ENCODE results near the gene AGBL4.

Gene AGBL4

GRCh38 chr1:48939828-48940227 lies 1083.9 kb downstream of the AGBL4 start:
- no peak for DNase-seq

GRCh38 chr1:48939042-48939441 lies 1084.7 kb downstream of the AGBL4 start:
- DNase-seq = no peak

- no peak for DNase-seq
Observed at GRCh38 chr1:48937732-48938131, 1086.0 kb downstream of the AGBL4 start.

- no peak for DNase-seq
Observed at GRCh38 chr1:48936436-48936835, 1087.3 kb downstream of the AGBL4 start.

- no peak for DNase-seq
Observed at GRCh38 chr1:48932366-48932765, 1091.4 kb downstream of the AGBL4 start.

GRCh38 chr1:48931506-48932192 lies 1092.1 kb downstream of the AGBL4 start:
- no peak for DNase-seq

- DNase-seq = no peak
Observed at GRCh38 chr1:48930011-48930410, 1093.7 kb downstream of the AGBL4 start.

- DNase-seq = no peak
Observed at GRCh38 chr1:48924099-48924498, 1099.7 kb downstream of the AGBL4 start.

- no peak for DNase-seq
Observed at GRCh38 chr1:48923116-48923515, 1100.6 kb downstream of the AGBL4 start.

GRCh38 chr1:48920851-48921250 lies 1102.9 kb downstream of the AGBL4 start:
- DNase-seq = no peak

- DNase-seq = peak; percentile 24
Observed at GRCh38 chr1:48917901-48918603, 1105.7 kb downstream of the AGBL4 start.

GRCh38 chr1:48917070-48917454 lies 1106.7 kb downstream of the AGBL4 start:
- no peak for DNase-seq

GRCh38 chr1:48916130-48917069 lies 1107.4 kb downstream of the AGBL4 start:
- peak; percentile 29 for DNase-seq

- no peak for DNase-seq
Observed at GRCh38 chr1:48908606-48909005, 1115.1 kb downstream of the AGBL4 start.

GRCh38 chr1:48906729-48907128 lies 1117.0 kb downstream of the AGBL4 start:
- no peak for DNase-seq

- DNase-seq = no peak
Observed at GRCh38 chr1:48906164-48906563, 1117.6 kb downstream of the AGBL4 start.

GRCh38 chr1:48903291-48903690 lies 1120.5 kb downstream of the AGBL4 start:
- DNase-seq = no peak

GRCh38 chr1:48898894-48899293 lies 1124.9 kb downstream of the AGBL4 start:
- no peak for DNase-seq

GRCh38 chr1:48889615-48890014 lies 1134.1 kb downstream of the AGBL4 start:
- no peak for DNase-seq

- peak; percentile 10 for DNase-seq
Observed at GRCh38 chr1:48889082-48889481, 1134.7 kb downstream of the AGBL4 start.

GRCh38 chr1:48887796-48888195 lies 1136.0 kb downstream of the AGBL4 start:
- no peak for DNase-seq

GRCh38 chr1:48882020-48882419 lies 1141.7 kb downstream of the AGBL4 start:
- DNase-seq = no peak

- DNase-seq = no peak
Observed at GRCh38 chr1:48878191-48878940, 1145.4 kb downstream of the AGBL4 start.

All from NCI-H1092 treated with DMSO at 0.1 percent for 48 hours (cell line).